PC-3 (cell line): Measurements from ENCODE around the gene UCHL1.

Source experiments
- CTCF ChIP-seq: fragments of 300-600 bp; sonication (generic); conservative IDR thresholded peaks from 2 replicates; pipeline ENCODE4 v1.5.1; 2017; ENCODE audit warnings: antibody characterized with exemption, low read depth, mild to moderate bottlenecking, low read length
- EZH2phosphoT487 ChIP-seq: fragments of 300-600 bp; sonication (generic); IDR thresholded peaks from 2 replicates; pipeline ENCODE4 v1.6.1; 2018; ENCODE audit warnings: mild to moderate bottlenecking, antibody characterized with exemption, low read length, borderline replicate concordance

GRCh38 chr4:41213625-41214135, 43.0 kb upstream of the UCHL1 start:
- TF ChIP-seq EZH2phosphoT487, result no peak
- TF ChIP-seq CTCF, result no peak
